Measurements from ENCODE around the gene CCDC63.
"Not testable (repeated sequence)": the region's sequence is repeated elsewhere in the genome, so short reads cannot be mapped to it uniquely, and the experiment has no call there.

The CCDC63 gene

DNA sequence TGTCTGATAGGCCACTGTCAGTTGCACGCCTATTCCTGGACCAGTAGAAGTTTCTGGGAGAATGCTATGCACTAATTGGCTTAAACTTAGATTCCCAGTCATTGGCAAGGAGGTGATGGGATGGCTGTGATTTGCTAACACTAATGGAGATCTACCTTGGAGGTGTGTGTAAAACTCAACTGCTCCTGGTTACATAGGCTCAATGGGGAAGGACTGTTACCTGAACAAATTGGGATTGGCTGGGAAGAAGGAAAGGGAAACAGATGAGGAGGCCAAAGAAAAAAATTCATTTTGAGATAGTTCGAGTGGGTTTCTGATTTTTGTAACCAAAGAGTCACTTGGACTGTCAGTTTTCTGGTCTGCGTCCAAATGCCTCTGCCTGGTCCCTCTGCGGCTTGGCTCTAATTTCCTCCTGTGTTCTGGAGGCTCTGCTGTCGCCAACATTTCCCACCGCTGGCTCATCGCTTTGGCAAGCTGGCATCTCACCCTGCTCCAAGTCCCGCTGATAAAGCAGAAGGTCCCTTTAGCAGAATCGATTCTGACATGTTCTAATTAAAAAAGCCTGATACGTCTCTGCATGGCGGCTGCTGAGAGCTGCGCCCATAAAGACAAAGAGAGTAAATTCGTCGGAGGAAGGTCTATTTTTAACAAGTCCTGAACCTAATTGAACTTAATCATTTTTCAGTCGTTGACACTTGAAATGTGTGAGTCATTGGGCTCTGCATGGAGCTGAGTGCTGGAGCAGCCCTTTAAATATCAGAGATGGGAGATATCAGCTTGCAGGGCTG lies 2.0 kb upstream of the CCDC63 start:
- no peak for DNase-seq (ENCODE audit: low spot score)

DNA sequence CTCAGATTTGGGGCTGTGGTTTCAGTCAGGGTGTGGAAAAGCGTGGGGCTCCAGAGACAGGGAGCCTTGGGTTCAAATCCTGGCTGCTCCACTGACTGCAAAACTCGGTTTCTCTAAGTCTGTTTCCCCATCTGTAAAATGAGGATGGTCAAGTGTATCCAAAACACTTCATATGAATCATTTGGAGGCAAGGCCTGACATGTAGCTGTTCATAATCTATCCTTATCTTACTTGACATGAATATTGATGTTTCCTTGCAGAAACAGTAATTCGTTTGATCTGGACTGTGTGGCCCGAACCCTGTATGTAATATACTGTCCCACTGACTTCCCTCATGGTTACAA lies 1.5 kb upstream of the CCDC63 start:
- DNase-seq (ENCODE audit: low spot score), result no peak

DNA sequence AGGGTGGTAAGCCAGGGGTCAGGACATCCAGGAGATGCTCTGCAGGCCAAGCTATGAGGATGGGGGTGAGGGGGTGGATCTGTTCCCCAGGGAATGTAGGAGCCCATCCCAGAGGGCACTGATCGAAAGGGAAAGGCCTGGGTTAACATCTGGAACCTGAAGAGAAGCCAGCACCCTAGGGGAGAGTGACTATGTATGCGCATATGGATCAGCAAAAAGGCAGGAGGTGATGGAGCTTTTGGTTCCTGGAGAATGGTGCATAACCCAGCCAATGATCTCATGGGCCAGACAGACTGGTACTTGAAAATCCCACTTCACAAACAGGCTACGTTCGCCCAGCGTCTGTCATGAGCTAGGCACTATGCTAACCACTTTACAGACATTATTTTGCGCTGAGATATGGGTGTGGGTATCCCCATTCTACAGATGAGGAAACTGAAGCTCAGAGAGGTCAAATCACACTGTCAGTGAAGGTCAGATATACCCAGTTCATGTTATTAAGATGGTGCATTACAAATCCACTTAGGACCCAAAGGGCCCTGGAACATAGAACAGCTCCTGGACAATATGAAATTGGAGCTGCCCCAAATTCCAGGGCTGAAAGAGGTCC lies 1.6 kb downstream of the CCDC63 start:
- DNase-seq (ENCODE audit: low spot score), result no peak

DNA sequence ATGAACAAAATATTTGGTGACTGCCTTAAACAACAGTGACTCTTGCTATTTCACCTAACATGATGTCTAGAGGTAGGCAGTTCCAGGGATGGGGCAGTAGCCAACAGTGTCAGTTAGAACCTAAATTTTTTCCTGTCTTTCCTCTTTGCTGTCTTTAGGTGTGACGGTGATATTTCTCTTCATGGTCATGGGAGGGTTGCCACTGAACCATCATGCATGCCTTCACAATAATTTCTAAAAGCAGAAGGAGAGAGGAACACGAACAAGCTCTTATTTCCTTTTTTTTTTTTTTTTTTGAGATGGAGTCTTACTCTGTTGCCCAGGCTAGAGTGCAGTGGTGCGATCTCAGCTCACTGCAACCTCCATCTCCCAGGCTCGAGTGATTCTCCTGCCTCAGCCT lies 2.4 kb downstream of the CCDC63 start:
- DNase-seq (ENCODE audit: low spot score), result no peak

DNA sequence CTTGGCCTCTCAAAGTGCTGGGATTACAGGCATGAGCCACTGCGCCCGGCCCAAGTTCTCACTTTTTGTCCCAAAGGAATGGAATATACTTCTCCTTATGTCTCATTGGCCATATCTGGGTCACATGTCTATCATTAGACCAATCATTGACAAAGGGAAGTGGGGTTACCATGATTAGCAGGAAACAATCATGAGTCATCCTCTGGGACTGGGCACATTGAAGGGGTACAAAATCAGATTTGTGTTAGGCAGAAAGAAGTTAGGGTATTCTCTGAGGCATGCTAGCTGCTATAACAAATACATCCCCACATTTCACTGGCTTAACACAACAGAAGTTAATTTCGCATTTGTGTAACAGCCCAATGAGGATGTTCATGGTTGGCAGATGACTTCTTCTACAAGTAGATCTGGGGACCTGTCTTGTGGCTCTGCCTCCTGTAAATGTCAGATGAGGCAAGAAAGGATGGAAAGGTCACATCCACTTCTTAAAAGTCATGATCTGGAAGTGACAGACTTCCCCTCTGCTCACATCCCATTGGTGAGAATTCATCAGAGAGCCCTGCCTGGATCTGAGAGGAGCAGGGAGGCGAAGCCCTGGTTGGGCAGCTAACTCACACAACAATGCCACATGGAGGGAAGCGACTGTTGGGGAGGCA lies 3.1 kb downstream of the CCDC63 start:
- DNase-seq (ENCODE audit: low spot score), result no peak

DNA sequence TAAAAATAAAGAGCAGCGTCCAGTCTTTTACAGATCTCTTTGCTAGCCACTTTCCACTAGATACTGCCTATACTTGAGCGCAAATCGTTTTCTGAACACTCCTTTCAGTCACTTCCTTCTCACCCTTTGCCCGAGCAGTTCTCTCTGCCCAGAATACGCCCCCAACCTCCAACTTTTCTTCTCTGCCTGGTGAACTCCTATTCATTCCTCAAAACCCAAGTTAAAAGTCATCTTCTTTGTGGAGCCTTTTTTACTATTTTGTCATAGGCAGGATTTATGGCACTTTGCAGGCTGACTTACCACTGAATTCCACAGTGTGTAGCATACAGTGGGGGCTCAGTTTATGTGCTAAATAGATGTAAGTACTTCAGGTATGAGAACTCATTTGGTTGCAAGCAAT lies 4.0 kb downstream of the CCDC63 start:
- no peak for DNase-seq (ENCODE audit: low spot score)

DNA sequence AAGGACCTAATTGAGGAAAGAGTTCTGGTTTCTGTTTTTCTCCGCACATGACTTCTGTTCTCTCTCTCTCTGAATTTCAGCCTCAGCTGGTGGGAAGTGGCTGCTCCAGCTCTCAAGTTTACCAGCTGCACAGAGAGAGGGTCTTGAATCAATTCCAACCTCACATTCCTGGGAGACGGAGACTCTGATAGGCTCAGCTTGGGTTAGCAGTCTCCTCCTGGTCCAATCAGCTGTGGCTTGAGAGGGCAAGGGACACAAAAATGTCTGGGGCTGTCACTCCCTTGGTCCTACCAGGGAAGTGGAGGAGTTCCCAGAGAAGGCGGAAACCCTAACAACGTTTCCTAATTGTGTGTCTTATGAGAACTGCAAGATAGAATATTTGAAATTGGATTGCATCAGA lies 7.0 kb downstream of the CCDC63 start:
- no peak for DNase-seq (ENCODE audit: low spot score)

DNA sequence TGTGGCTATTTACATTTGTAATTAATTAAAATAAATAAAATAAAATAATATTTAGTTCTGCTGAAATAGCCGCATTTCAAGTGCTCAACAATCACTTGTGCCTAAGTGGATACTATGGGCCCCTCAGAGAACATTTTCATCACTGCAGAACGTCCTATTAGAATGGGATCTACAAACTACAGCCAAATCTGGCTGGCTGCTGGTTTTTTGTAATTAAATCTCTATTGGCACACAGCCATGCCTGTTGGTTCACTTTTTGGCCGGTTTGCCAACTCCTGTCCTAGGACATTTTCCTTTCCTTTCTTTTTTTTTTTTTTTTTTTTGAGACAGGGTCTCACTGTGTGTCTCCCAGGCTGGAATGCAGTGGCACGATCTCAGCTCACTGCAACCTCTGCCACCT lies 9.8 kb downstream of the CCDC63 start:
- no peak for DNase-seq (ENCODE audit: low spot score)

DNA sequence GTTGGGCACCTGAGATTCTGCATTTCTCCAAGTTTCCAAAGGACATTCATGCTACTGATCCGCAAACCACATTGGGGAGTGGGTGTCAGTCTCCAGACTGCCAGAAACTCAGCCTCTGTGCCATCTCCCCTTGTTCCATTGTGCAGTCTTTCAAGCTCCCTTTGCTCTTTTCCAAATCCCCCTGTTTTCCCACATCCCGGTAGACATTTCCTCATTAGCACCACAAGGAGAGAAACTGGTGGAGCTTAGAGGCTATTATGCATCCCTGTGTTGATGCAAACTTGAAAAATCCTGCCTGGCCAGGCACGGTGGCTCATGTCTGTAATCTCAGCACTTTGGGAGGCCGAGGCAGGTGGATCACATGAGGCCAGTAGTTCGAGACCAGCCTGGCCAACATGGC lies 10.7 kb downstream of the CCDC63 start:
- DNase-seq (ENCODE audit: low spot score), result no peak

DNA sequence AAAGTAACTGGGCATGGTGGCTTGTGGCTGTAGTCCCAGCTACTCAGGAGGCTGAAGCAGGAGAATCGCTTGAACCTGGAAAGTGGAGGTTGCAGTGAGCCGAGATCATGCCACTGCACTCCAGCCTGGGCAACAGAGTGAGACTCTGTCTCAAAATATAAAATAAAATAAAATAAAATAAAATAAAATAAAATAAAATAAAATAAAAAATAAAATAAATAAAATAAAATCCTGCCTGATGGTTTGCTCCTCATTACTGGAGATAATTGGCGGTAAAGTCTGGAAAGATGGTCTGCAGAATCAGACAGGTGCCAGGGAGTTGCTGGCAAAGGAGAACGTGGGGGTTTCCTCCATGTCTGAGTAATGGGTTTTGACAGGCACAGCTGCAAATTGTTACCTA lies 11.2 kb downstream of the CCDC63 start:
- not testable (repeated sequence) for DNase-seq (ENCODE audit: low spot score)

DNA sequence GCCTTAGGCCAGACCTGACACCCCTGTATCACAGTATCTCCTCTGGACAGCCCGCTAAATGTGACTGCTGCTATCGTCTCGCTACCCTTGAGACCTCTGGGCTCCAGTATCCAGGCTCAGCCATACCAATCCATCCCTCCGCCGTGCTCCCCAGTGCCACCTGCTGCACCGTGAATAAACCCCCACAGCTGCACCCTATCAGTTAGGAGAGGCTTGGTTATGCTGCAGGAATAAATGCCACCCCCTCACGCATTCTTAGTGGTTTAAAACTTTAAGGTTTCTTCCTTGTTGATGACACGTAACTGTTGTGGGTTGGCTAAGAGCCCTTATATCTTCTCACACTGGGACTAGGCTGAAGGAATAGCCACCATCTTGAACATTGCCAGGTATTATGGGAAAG lies 12.1 kb downstream of the CCDC63 start:
- no peak for DNase-seq (ENCODE audit: low spot score)

DNA sequence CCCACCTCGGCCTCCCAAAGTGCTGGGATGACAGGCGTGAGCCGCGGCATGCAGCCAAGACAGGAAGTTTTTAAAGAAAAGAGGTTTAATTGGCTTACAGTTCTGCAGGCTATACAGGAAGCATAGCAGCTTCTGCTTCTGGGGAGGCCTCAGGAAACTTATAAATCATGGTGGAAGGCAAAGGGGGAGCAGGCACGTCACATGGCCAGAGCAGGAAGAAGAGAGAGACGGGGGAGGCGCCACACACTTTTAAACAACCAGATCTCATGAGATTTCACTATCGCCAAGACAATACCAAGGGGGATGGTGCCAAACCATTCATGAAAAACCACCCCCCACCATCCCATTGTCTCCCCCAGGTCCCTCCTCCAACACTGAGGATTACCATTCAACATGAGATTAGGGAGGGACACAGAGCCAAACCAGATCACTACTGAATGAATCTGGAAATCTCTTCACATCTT lies 14.1 kb downstream of the CCDC63 start:
- DNase-seq (ENCODE audit: low spot score), result no peak

DNA sequence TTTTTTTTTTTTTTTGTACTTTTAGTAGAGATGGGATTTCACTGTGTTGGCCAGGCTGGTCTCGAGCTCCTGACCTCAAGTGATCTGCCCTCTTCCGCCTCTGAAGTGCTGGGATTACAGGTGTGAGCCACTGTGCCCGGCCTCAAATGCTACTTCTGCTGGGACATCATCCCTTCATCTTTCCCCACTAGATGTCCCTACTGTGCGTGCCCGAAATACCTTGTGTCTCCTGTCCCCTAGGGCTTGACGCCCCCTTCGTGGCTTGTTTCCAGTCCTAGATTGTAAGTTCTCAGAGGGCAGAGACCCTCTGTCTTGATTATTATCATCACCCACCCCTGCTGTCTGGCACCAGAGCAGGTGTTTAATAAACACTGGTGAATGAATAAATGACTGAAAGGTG lies 14.9 kb downstream of the CCDC63 start:
- no peak for DNase-seq (ENCODE audit: low spot score)

DNA sequence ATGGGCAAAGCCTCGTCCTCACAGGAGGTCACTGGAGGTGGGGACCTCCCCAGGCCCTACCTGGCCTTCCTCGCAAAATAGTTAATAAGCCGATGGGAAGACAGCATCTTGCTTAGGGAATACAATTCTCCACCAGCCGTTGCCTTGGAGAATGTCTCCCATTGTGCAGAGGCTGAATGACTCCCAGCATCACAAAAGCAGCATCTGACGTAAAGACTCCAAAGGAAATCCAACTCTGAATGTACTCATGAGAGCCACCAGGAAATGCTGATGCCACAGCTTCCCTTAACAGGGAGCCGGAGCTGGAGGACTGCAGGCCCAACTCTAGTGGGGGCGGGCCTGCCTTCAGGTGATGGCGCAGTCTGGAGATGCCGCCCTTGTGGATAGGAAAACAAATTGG lies 15.5 kb downstream of the CCDC63 start:
- no peak for DNase-seq (ENCODE audit: low spot score)

DNA sequence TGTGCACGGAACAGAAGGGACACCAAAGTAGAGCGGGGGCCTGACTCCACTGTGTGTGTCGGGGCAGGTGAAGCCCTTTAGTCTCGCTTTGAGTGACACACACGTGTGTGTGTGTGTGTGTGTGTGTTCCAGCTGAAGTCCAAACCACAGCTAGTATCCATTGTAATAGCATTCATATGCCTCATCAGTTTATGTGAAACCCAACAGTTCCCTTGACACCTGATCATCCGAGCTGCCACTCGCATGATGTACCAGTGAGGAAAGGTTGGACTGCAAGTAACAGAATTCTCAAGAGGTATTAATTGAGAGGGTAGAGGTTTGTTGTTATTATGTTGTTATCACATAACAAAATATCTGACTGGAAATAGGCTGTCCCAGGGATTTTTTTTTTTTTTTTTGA lies 16.4 kb downstream of the CCDC63 start:
- DNase-seq (ENCODE audit: low spot score), result no peak

DNA sequence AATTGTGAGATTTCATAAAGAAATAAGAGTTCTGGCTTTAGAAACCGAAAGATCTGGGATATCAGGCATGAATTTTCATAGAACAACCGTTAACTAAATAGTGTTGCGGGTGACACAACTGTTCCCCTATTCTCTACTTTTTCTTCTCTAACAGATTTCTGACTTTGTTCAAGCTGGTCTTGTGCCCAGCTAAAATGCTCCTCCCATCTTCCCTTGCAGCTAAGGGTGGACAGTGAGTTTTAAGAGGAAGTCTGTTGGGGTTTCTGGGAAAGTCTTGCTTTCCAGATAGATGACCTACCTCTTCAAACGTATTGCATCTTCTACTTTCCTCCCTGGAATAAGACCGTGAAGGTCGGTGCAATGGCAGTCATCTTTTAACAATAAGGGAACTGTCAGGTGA lies 18.7 kb downstream of the CCDC63 start:
- DNase-seq (ENCODE audit: low spot score), result no peak

DNA sequence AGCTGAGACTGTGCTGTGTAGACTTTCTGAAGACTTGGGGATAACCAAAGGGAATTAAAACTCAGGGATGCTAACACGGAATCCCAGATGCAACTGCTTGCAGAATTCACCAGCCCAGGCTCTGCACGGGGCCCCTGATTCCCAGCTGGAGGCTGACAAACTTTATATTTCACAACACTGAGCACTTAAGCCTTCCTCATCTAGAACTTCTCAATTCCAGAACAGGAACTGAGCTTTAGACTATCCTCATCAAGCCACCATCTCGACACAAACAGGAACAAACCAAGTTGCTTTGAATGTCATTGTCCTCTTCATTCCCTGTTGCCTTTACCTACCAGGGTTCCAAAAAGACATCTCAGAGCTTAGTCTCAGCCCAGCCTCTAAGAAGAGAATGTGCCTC lies 22.2 kb downstream of the CCDC63 start:
- DNase-seq (ENCODE audit: low spot score), result peak; percentile 40

DNA sequence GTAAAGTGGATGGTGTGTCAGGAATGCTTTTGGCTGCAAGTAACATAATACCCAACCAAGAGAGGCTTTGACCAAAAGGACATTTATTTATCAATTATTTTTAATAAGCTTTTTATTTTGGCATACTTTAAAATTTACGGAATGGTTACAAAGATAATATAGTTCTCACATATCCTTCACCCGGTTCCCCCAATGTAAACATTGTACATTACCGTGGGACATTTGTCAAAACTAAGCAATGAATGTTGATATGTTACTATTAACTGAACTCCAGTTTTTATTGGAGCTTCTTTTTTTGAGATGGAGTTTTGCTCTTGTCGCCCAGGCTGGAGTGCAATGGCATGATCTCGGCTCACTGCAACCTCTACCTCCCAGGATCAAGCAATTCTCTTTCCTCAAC lies 23.0 kb downstream of the CCDC63 start:
- no peak for DNase-seq (ENCODE audit: low spot score)

DNA sequence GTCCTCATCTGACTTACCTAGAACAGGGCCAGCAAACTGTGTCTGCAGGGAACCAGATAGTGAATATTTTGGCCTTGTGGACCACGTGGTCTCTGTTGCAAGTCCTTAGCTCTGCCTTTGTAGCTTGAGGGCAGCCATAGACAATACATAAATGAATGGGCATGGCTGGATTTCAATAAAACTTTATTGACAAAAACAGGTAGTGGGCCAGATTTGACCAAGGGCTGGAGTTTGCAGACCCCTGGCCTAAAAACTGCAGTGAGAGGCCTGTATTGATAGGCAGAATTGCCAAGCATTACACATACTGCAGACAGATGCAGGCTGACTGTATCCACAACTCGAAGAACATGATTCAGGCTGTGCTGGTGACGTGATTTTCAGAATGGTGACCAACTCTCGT lies 25.3 kb downstream of the CCDC63 start:
- DNase-seq (ENCODE audit: low spot score), result no peak

DNA sequence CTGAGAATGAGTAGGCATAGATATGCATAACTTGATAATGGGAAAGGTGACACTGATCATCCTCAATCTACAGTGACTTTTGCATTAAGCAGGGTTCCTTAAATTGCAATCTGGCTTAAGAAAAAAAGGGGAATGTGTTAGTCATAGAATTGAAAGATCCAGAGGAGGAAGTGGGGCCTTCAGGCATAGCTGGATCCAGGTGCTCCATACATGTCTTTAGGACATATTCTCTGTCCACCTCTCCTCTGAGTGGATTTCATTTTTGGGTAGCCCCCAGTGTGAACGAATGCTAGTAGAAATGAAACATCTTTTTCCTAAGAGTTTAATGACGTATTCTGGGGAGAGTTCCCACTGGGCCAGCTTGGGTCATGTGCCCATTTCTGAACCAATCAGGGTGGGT lies 27.6 kb downstream of the CCDC63 start:
- DNase-seq (ENCODE audit: low spot score), result no peak

DNA sequence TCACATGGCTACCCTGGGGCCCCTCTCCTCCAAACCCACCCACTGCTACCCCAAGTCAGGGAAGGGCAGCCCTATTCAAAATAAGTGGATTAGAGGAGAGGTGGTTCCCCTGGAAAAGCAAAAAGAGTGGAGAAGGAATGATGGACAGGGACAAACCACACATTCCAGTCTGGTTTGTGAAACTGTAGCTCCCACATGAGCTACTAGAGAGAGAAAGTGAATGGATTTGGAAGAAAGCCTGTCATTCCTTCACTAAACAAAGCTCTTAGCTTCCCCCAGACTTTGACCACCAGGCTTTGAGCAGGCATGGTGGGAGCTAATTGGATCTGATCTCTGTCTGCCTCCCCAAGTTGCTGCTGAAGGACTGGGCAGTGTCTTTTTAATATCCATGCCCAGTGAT lies 28.0 kb downstream of the CCDC63 start:
- DNase-seq (ENCODE audit: low spot score), result no peak

DNA sequence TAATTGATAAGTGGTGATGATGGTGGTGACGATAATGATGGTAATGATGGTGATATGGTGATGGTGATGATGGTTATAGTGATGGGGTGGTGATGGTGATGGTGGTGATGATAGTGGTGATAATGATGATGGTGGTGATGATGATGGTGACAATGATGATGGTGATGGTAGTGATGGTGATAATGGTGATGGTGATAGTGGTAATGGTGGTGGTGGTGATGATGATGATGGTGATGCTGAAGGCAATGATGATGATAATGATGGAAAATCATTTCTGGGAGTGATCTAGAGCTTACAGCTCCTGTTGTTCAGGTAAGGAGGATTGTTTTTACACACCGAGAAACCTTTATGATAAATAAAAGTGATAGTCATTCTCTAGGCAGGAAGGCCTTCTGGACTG lies 33.9 kb downstream of the CCDC63 start:
- DNase-seq (ENCODE audit: low spot score), result no peak

DNA sequence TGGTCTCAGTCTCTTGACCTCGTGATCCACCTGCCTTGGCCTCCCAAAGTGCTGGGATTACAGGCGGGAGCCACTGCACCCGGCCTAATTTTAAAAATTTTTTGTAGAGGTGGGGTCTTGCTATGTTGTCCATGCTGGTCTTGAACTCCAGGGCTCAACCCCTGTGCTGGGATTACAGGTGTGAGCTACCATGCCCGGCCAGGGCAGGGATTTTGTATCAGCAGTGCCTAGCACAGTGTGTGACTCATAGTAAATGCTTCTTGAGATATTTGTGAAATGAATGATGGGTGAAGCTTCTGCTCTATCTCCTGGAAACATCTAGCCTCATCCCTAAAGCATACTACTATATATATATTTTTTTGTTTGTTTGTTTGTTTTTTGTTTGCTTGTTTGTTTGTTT lies 36.5 kb downstream of the CCDC63 start:
- DNase-seq (ENCODE audit: low spot score), result no peak
